HepG2 (cell line): ENCODE data around the gene DNAJC12. TPM values are rescaled to one million over a fixed set of nuclear protein-coding genes. Genes with fewer than 3 reads are reported as not detected.

Experiments used
- CHD2 ChIP-seq: IDR thresholded peaks from 2 replicates; pipeline ENCODE4 v1.6.1; 2011; ENCODE audit warnings: low read depth, low read length, improper control_type of control experiment
- FOXA1 ChIP-seq, 2 experiments: fragments of 450-650 bp in 1 of 2; sonication (generic) in 1 of 2; formaldehyde crosslinking in 1 of 2; IDR thresholded peaks; 2 replicates each; pipeline versions ENCODE4 v1.4.0 to v1.6.1; 2016 to 2020; ENCODE audit warnings: missing genetic modification reagents in 1 of 2
- GTF3A ChIP-seq: sonication (generic); formaldehyde crosslinking; conservative IDR thresholded peaks from 2 replicates; pipeline ENCODE4 v1.4.0; 2020; ENCODE audit warnings: mild to moderate bottlenecking, missing genetic modification reagents
- KAT7 ChIP-seq: IDR thresholded peaks from 2 replicates; pipeline ENCODE4 v1.6.1; 2018; ENCODE audit warnings: borderline replicate concordance, missing compliant biosample characterization
- MED13 ChIP-seq: sonication (generic); formaldehyde crosslinking; IDR thresholded peaks from 2 replicates; pipeline ENCODE4 v1.5.0; 2020; ENCODE audit warnings: missing genetic modification reagents
- PRDM10 ChIP-seq: sonication (generic); formaldehyde crosslinking; IDR thresholded peaks from 2 replicates; pipeline ENCODE4 v1.4.0; 2020; ENCODE audit warnings: low read depth, missing genetic modification reagents
- RBM39 ChIP-seq: fragments of 200-400 bp; formaldehyde crosslinking; IDR thresholded peaks from one replicate; pipeline ENCODE4 v1.6.1; 2018; ENCODE audit warnings: antibody characterized with exemption, mild to moderate bottlenecking, low read depth, low read length; ENCODE audit not compliant: poor library complexity, severe bottlenecking
- SALL2 ChIP-seq: sonication (generic); formaldehyde crosslinking; IDR thresholded peaks from 2 replicates; pipeline ENCODE4 v1.8.1; 2023; ENCODE audit warnings: mild to moderate bottlenecking, missing genetic modification reagents, inconsistent platforms
- SP1 ChIP-seq, 2 experiments: fragments of 450-650 bp in 1 of 2; sonication (generic) in 1 of 2; formaldehyde crosslinking in 1 of 2; IDR thresholded peaks; 2 replicates each; pipeline versions ENCODE4 v1.4.0 to v1.6.1; 2016 to 2020; ENCODE audit warnings: missing genetic modification reagents in 1 of 2
- THAP11 ChIP-seq: IDR thresholded peaks from 2 replicates; pipeline ENCODE4 v1.6.1; 2016; ENCODE audit warnings: missing biosample characterization, missing genetic modification reagents
- ZBTB20 ChIP-seq: sonication (generic); formaldehyde crosslinking; IDR thresholded peaks from 2 replicates; pipeline ENCODE4 v1.8.1; 2023; ENCODE audit warnings: missing genetic modification reagents, low read depth, mild to moderate bottlenecking, borderline replicate concordance
- ZHX1 ChIP-seq: sonication (generic); formaldehyde crosslinking; IDR thresholded peaks from 2 replicates; pipeline ENCODE4 v1.8.1; 2022; ENCODE audit warnings: low read depth, mild to moderate bottlenecking, missing genetic modification reagents
- ZNF101 ChIP-seq: sonication (generic); formaldehyde crosslinking; IDR thresholded peaks from 2 replicates; pipeline ENCODE4 v1.4.0; 2020; ENCODE audit warnings: mild to moderate bottlenecking, low read depth, missing genetic modification reagents, borderline replicate concordance
- ZNF484 ChIP-seq: sonication (generic); formaldehyde crosslinking; IDR thresholded peaks from 2 replicates; pipeline ENCODE4 v1.5.1; 2020; ENCODE audit warnings: mild to moderate bottlenecking, low read depth, missing genetic modification reagents, borderline replicate concordance
- ZNF557 ChIP-seq: sonication (generic); formaldehyde crosslinking; IDR thresholded peaks from 2 replicates; pipeline ENCODE4 v1.4.0; 2020; ENCODE audit warnings: missing genetic modification reagents
- polyA plus RNA-seq, 8 experiments: library from polyadenylated mRNA; depleted of rRNA in 3 of 8; stranded (reverse) in 7 of 8; unstranded in 1 of 8; fragments of >200 nt; fragmentation: Illumina TruSeq in 4 of 8; extraction: Trizol in 4 of 8; gene quantifications; 2 replicates each; pipeline versions ENCODE4 v1.2.1 to v1.2.3, GENCODE V29; 2011 to 2016; ENCODE audit warnings: low read depth in 4 of 8, missing spikeins in 1 of 8, mixed read lengths in 1 of 8; ENCODE audit not compliant: insufficient read depth in 1 of 8
- total RNA-seq, 5 experiments: library from RNA; depleted of rRNA; stranded (reverse); fragments of >200 nt; fragmentation: Illumina TruSeq; extraction: Trizol; gene quantifications; 2 replicates each; pipeline ENCODE4 v1.2.3, GENCODE V29; 2016; ENCODE audit warnings: low read depth in 1 of 5
- TF ChIP-seq, protein P1 (sequence below): sonication (generic); formaldehyde crosslinking; IDR thresholded peaks from 2 replicates; pipeline ENCODE4 v1.4.0; 2020; ENCODE audit warnings: missing genetic modification reagents, borderline replicate concordance
- TF ChIP-seq, protein P2 (sequence below): sonication (generic); formaldehyde crosslinking; IDR thresholded peaks from 2 replicates; pipeline ENCODE4 v1.4.0; 2020; ENCODE audit warnings: mild to moderate bottlenecking, missing genetic modification reagents

The DNAJC12 gene
- total and polyA plus RNA-seq, 2 of the 13 experiments (the other 11 are each of a cell fraction or from before 2014, with no cell fraction given), result 11.6 to 43.9 TPM

DNA sequence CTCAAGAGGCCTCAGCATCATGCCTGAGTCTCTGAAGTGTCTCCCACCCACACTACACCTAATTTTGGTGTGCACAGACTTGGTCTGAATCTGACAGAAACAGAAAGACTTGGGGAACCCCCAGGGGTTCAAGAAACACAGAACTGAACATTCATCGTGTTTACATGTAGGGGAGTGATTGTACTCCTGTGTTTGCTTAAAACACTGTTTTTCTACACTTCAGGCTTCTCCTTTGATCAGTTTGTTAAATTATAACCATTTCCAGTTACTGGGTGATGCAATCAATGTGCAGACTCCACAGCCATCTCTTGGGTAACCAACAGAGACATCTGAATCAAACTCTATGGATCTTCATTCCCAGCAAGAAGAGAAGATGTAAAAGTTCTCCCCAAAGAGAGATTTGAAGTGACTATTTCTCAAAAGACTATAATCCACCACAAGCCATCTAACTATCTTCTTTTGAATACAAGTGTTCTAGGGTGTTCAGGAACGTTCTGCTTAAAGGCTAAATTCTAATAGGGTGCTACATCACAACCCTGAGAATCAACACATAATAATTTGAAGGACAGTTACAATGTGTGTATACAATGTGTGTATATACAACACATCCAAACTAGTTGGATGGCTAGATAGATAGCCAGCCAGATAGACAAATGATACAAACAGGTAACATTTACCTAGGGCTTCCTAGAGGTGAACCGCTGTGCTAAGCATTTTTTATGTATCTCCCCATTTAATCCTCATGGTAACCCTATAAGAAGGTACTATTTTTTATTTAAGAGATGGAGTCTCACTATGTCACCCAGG is 34.2 kb downstream of the DNAJC12 start (continued):
- TF ChIP-seq, protein P1, sequence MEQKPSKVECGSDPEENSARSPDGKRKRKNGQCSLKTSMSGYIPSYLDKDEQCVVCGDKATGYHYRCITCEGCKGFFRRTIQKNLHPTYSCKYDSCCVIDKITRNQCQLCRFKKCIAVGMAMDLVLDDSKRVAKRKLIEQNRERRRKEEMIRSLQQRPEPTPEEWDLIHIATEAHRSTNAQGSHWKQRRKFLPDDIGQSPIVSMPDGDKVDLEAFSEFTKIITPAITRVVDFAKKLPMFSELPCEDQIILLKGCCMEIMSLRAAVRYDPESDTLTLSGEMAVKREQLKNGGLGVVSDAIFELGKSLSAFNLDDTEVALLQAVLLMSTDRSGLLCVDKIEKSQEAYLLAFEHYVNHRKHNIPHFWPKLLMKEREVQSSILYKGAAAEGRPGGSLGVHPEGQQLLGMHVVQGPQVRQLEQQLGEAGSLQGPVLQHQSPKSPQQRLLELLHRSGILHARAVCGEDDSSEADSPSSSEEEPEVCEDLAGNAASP (CRISPR knock-in tag), result peak; percentile 72; the same call in 1 of the 2 replicates
- TF ChIP-seq ZNF484 (no peak), MED13 (CRISPR knock-in tag) (no peak), THAP11 (CRISPR knock-in tag) (peak; percentile 83), ZHX1 (CRISPR knock-in tag) (no peak), CHD2 (no peak), KAT7 (no peak), ZBTB20 (CRISPR knock-in tag) (no peak), ZNF101 (CRISPR knock-in tag) (no peak), SALL2 (CRISPR knock-in tag) (no peak), GTF3A (0 out of 2 replicates have a peak, but pooled peaks have one; percentile 72), RBM39 (no peak), FOXA1 (IDR thresholded peaks at IDR 0.05) (peak; percentile 79), FOXA1 (CRISPR knock-in tag; IDR thresholded peaks at IDR 0.05) (peak; percentile 96), SP1 (IDR thresholded peaks at IDR 0.05) (no peak), SP1 (CRISPR knock-in tag; IDR thresholded peaks at IDR 0.05) (no peak), PRDM10 (CRISPR knock-in tag) (peak; percentile 60; the same call in 1 of the 2 replicates), ZNF557 (CRISPR knock-in tag) (no peak)
- TF ChIP-seq, protein P2, sequence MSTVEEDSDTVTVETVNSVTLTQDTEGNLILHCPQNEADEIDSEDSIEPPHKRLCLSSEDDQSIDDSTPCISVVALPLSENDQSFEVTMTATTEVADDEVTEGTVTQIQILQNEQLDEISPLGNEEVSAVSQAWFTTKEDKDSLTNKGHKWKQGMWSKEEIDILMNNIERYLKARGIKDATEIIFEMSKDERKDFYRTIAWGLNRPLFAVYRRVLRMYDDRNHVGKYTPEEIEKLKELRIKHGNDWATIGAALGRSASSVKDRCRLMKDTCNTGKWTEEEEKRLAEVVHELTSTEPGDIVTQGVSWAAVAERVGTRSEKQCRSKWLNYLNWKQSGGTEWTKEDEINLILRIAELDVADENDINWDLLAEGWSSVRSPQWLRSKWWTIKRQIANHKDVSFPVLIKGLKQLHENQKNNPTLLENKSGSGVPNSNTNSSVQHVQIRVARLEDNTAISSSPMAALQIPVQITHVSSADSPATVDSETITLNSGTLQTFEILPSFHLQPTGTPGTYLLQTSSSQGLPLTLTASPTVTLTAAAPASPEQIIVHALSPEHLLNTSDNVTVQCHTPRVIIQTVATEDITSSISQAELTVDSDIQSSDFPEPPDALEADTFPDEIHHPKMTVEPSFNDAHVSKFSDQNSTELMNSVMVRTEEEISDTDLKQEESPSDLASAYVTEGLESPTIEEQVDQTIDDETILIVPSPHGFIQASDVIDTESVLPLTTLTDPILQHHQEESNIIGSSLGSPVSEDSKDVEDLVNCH, result no peak
